Ishikawa (cell line): ENCODE data around the gene LRRC59.

Source experiments
- EP300 ChIP-seq: IDR thresholded peaks from 2 replicates; pipeline ENCODE4 v1.6.1; 2012; ENCODE audit warnings: borderline replicate concordance
- TAF1 ChIP-seq: IDR thresholded peaks from 2 replicates; pipeline ENCODE4 v1.6.1; 2012; ENCODE audit warnings: low read depth, mild to moderate bottlenecking
- USF1 ChIP-seq: IDR thresholded peaks from 2 replicates; pipeline ENCODE4 v1.6.1; 2012

GRCh38 chr17:50424996-50425681, 27.8 kb upstream of the LRRC59 start:
- TF ChIP-seq EP300 (no peak), TAF1 (no peak), USF1 (no peak)
